Lung (tissue), 12 donors: ENCODE data around the gene GPR61. TPM values are rescaled to one million over a fixed set of nuclear protein-coding genes. Genes with fewer than 3 reads are reported as not detected.

Source experiments
- ATAC-seq: fragments of 200-7000 bp; cut with Tn5 transposase; one replicate; pipeline ENCODE4 v1.9.1; 2020; ENCODE audit warnings: moderate number of reproducible peaks; ENCODE audit not compliant: insufficient read depth, low FRiP score
- DNase-seq, 3 donors: peaks; one replicate each; pipeline ENCODE4 v3.0.0-alpha.2; 2013 to 2017
- H3K27ac ChIP-seq, 2 donors: one replicate each; pipeline ENCODE4 v1.5.1; 2013; ENCODE audit warnings: mild to moderate bottlenecking in 2 of 2, moderate library complexity in 2 of 2, control low read depth in 1 of 2, inconsistent platforms in 1 of 2, low read depth in 1 of 2, low read length in 1 of 2
- H3K27me3 ChIP-seq, 3 donors: one replicate each; pipeline ENCODE4 v1.5.1; 2013; ENCODE audit warnings: low read length in 2 of 3; ENCODE audit not compliant: control insufficient read depth in 3 of 3, insufficient read depth in 3 of 3
- H3K36me3 ChIP-seq, 4 donors: one replicate each; pipeline ENCODE4 v1.5.1; 2013; ENCODE audit warnings: low read length in 4 of 4, mild to moderate bottlenecking in 1 of 4, moderate library complexity in 1 of 4; ENCODE audit not compliant: control insufficient read depth in 4 of 4, insufficient read depth in 4 of 4
- H3K4me1 ChIP-seq, 5 donors: one replicate each; pipeline ENCODE4 v1.5.1; 2013; ENCODE audit warnings: low read length in 5 of 5, mild to moderate bottlenecking in 2 of 5, moderate library complexity in 1 of 5; ENCODE audit not compliant: control insufficient read depth in 5 of 5, insufficient read depth in 5 of 5
- H3K4me3 ChIP-seq: one replicate; pipeline ENCODE4 v1.5.1; 2013; ENCODE audit warnings: mild to moderate bottlenecking, control low read depth, moderate library complexity
- H3K9ac ChIP-seq, 2 donors: one replicate each; pipeline ENCODE4 v1.5.1; 2013; ENCODE audit warnings: low read length in 2 of 2, control low read depth in 1 of 2; ENCODE audit not compliant: insufficient read depth in 1 of 2
- H3K9me3 ChIP-seq, 4 donors: one replicate each; pipeline ENCODE4 v1.5.1; 2013; ENCODE audit warnings: low read length in 3 of 4, mild to moderate bottlenecking in 1 of 4, moderate library complexity in 1 of 4; ENCODE audit not compliant: control insufficient read depth in 4 of 4, insufficient read depth in 3 of 4
- WGBS, 2 donors: extraction: QIAGEN DNeasy Blood & Tissue Kit; methylation state at CpG; one replicate each; pipeline ENCODE4 v1.1.7; 2013; 5-methylcytosine and 5-hydroxymethylcytosine counted together
- polyA plus RNA-seq, 2 donors: library from polyadenylated mRNA; stranded (reverse); fragments of 200-250 nt; gene quantifications; one replicate each; pipeline ENCODE4 v1.2.1, GENCODE V29; 2013
- total RNA-seq, 2 donors: library from RNA; depleted of rRNA in 1 of 2; stranded (reverse); fragments of >200 nt in 1 of 2; gene quantifications; one replicate each; pipeline ENCODE4 v1.2.1, GENCODE V29; 2014 to 2021
- TF ChIP-seq, protein P1 (sequence below): IDR thresholded peaks from 2 replicates; pipeline ENCODE4 v1.5.1; 2012; ENCODE audit warnings: mild to moderate bottlenecking; ENCODE audit errors: control extremely low read depth, extremely low read depth
- donor health status: control.
- donor health status: control.
- donor health status: Bipolar disorder and iron deficiency.
- donor health status: healthy.
- donor health status: DM: yes; HTN: yes; CAD: no.

GPR61 gene
- total and polyA plus RNA-seq, 4 donors: not detected

DNA sequence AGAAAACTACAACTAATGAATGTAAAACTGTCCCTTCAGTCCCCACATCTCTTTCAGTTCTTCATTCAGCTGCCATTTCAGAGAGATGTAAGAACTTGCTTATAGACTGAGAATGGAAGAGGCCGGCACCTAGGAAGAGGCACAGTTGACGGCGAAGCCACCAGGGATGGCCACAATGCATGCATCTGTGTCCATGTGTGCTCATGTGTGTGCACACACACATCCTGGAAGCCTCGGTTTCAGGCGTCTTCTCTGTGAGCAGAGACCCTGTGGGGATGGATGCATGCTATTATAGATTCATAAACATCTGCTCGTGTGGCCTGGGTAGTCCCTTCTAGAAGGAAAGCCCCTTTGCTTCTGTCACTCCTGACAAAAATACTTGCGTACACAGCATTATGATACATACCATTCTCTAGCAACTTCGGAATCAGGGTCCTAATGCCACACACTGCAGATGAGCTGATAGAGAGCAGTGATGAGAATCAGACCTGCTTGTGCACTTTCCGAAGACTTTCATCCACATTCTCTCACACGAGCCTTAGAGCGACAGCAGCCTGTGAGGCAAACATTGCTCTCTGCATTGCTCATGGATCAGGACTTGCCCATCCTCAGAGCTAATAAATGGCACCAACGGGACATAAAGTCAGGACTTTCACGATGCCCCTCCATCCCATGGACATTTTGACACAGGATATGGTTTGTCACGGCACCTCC lies 12.4 kb upstream of the GPR61 start:
- ATAC-seq: no peak
- Histone ChIP-seq H3K27ac (no peak overlapping the region), H3K4me3 (no peak overlapping the region), H3K9ac (no peak overlapping the region), H3K36me3 (no peaks in the 10 kb centered on the region), H3K9me3 (no peaks in the 10 kb centered on the region), H3K4me1 (peaks cover 0 to 19% (median 12%) of the 10 kb centered on the region in 5 donors), H3K27me3 (peaks cover 0 to 3% (median 0%) of the 10 kb centered on the region in 3 donors)
- TF ChIP-seq, protein P1, sequence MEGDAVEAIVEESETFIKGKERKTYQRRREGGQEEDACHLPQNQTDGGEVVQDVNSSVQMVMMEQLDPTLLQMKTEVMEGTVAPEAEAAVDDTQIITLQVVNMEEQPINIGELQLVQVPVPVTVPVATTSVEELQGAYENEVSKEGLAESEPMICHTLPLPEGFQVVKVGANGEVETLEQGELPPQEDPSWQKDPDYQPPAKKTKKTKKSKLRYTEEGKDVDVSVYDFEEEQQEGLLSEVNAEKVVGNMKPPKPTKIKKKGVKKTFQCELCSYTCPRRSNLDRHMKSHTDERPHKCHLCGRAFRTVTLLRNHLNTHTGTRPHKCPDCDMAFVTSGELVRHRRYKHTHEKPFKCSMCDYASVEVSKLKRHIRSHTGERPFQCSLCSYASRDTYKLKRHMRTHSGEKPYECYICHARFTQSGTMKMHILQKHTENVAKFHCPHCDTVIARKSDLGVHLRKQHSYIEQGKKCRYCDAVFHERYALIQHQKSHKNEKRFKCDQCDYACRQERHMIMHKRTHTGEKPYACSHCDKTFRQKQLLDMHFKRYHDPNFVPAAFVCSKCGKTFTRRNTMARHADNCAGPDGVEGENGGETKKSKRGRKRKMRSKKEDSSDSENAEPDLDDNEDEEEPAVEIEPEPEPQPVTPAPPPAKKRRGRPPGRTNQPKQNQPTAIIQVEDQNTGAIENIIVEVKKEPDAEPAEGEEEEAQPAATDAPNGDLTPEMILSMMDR: no peak
- no peak for DNase-seq
- WGBS, 2 donors: 74 to 81% methylated on average over 14 of the region's 14 CpGs

DNA sequence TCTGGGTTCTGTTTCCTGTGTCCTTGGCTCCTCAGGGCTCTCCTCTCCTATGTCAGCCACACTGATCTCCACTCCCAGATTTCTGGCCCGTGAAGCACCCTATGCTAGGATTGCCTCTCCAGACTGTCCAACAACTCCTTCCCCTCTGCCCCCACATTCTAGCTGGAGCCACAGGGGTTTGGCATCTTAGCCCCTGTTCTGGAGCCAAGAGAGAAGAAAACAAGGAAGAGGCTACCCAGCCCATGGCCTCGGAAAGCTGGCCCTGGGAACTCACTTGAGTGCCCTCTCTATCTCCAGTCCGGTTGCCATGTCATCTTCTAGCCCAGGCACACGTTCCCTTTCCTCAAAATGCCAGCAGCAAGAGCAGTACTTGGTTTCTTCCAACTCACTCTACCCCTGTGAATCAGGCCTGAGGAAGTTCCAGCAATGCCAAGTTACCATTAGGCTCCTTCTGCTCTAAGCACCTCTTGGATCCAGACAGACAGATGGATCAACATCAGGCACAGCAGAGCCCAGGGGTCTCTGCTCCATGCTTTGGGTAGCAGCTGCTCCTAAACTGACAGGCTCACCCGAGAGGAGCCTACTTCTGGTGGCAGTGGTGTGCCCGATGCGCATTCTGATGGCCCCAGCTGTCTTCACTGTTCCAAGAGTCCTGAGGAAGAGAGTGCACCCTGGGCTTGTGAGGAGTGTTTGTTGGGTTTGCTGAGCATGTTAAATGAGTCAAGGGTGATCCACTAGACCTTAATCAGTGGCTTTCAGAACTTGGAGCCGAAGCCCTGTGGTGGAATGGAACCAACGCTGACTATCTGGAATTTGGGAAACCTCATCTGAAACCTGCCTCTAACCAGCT lies 11.6 kb upstream of the GPR61 start:
- Histone ChIP-seq H3K36me3 (no peaks in the 10 kb centered on the region), H3K27ac (no peak overlapping the region), H3K4me3 (no peak overlapping the region), H3K4me1 (peaks cover 0 to 25% (median 12%) of the 10 kb centered on the region in 5 donors), H3K9ac (no peak overlapping the region), H3K9me3 (no peaks in the 10 kb centered on the region), H3K27me3 (no peaks in the 10 kb centered on the region)
- TF ChIP-seq, protein P1: no peak
- ATAC-seq (no peak), DNase-seq (no peak)
- WGBS, 2 donors: 81 to 90% methylated on average over 9 of the region's 9 CpGs

DNA sequence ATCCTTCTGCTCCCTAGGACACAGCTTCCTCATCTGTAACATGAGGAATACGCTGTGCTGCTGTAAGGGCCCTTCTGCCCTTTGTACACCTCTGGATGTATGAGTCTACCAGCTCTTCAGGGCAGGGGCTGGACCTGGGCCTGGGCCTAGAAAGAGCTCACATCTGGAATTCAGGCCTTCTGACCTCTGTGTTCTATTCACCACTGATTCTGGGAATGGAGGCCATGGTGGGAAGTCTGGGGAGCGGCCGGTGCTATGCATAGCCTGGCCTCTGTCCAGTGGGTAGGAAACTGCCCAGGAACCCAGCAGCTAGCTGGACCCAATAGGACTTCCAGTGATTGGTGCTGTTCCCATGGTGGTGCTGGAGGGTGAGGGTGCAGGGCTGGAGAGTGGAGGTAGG lies 11.0 kb upstream of the GPR61 start:
- no peak for ATAC-seq
- WGBS, 2 donors: 89 to 98% methylated on average over 3 of the region's 3 CpGs

More for the DNA sequence above, 11.0 kb upstream of the GPR61 start:
- no peak overlapping the region for H3K27ac ChIP-seq
- H3K36me3 ChIP-seq: no peaks in the 10 kb centered on the region
- TF ChIP-seq, protein P1: no peak
- no peak for DNase-seq
- H3K9me3 ChIP-seq: no peaks in the 10 kb centered on the region
- H3K4me3 ChIP-seq: no peak overlapping the region
- no peak overlapping the region for H3K9ac ChIP-seq
- H3K27me3 ChIP-seq: no peaks in the 10 kb centered on the region
- peaks cover 0 to 25% (median 12%) of the 10 kb centered on the region in 5 donors for H3K4me1 ChIP-seq
